K562 (cell line): Measurements from ENCODE around the gene POC1B. TPM values are rescaled to one million over a fixed set of nuclear protein-coding genes. Genes with fewer than 3 reads are reported as not detected.

ENCODE experiments used
- ATF2 ChIP-seq: sonication (generic); formaldehyde crosslinking; IDR thresholded peaks from 2 replicates; pipeline ENCODE4 v1.8.1; 2022; ENCODE audit warnings: missing genetic modification reagents
- BRD9 ChIP-seq: fragments of 450-650 bp; IDR thresholded peaks from 2 replicates; pipeline ENCODE4 v1.6.1; 2018; ENCODE audit warnings: low read depth; ENCODE audit not compliant: partially characterized antibody
- CEBPG ChIP-seq, 3 experiments: fragments of 200-800 bp in 1 of 3; sonication (Bioruptor generic) in 1 of 3; sonication (generic) in 1 of 3; formaldehyde crosslinking in 1 of 3; IDR thresholded peaks in 2 of 3; conservative IDR thresholded peaks in 1 of 3; 2 replicates each; pipeline versions ENCODE4 v1.6.1 to v1.8.0; 2016 to 2022; ENCODE audit warnings: missing compliant biosample characterization in 2 of 3, missing genetic modification characterization in 2 of 3, mild to moderate bottlenecking in 1 of 3, missing genetic modification reagents in 1 of 3
- HDAC2 ChIP-seq: fragments of 450-650 bp; IDR thresholded peaks from 2 replicates; pipeline ENCODE4 v1.6.1; 2016; ENCODE audit warnings: mild to moderate bottlenecking
- HMGXB4 ChIP-seq: sonication (generic); formaldehyde crosslinking; IDR thresholded peaks from 2 replicates; pipeline ENCODE4 v1.8.1; 2023; ENCODE audit warnings: mild to moderate bottlenecking, missing genetic modification reagents
- IFI16 ChIP-seq: fragments of 250-450 bp; sonication (Bioruptor Pico); IDR thresholded peaks from 2 replicates; pipeline ENCODE4 v2.1.2; 2022; ENCODE audit warnings: mild to moderate bottlenecking, inconsistent platforms
- RBM15 ChIP-seq: fragments of 200-400 bp; formaldehyde crosslinking; IDR thresholded peaks from 2 replicates; pipeline ENCODE4 v1.6.1; 2018; ENCODE audit warnings: mild to moderate bottlenecking, low read length, moderate library complexity; ENCODE audit not compliant: insufficient read depth
- SAP30 ChIP-seq: fragments of 200-600 bp; sonication (generic); IDR thresholded peaks from 2 replicates; pipeline ENCODE4 v1.6.1; 2012; ENCODE audit warnings: borderline replicate concordance, low read depth, mild to moderate bottlenecking, moderate library complexity, low read length, control low read depth, inconsistent platforms; ENCODE audit not compliant: insufficient read depth, poor library complexity, severe bottlenecking
- SRF ChIP-seq, 2 experiments: fragments of 250-450, 450-650 bp in 1 of 2; sonication (Bioruptor Pico) in 1 of 2; sonication (generic) in 1 of 2; formaldehyde crosslinking; IDR thresholded peaks; 2 replicates each; pipeline versions ENCODE4 v1.5.0 to v1.5.1; 2020 to 2022; ENCODE audit warnings: mild to moderate bottlenecking in 1 of 2, missing genetic modification reagents in 1 of 2
- TCF3 ChIP-seq: sonication (generic); formaldehyde crosslinking; IDR thresholded peaks from 2 replicates; pipeline ENCODE4 v1.4.0; 2020; ENCODE audit warnings: mild to moderate bottlenecking, missing genetic modification reagents
- TGIF2 ChIP-seq: sonication (generic); formaldehyde crosslinking; IDR thresholded peaks from 2 replicates; pipeline ENCODE4 v1.8.1; 2022; ENCODE audit warnings: mild to moderate bottlenecking, missing genetic modification reagents, moderate library complexity
- U2AF1 ChIP-seq: fragments of 200-400 bp; formaldehyde crosslinking; optimal IDR thresholded peaks from 2 replicates; pipeline ENCODE3; 2017; ENCODE audit warnings: mild to moderate bottlenecking, low read depth, low read length, moderate library complexity
- XRCC5 ChIP-seq: fragments of 200-400 bp; formaldehyde crosslinking; IDR thresholded peaks from 2 replicates; pipeline ENCODE4 v1.6.1; 2017; ENCODE audit warnings: low read depth, mild to moderate bottlenecking, low read length
- ZBTB12 ChIP-seq: fragments of 250-450 bp; sonication (Bioruptor Pico); IDR thresholded peaks from 2 replicates; pipeline ENCODE4 v1.4.0; 2020
- ZNF184 ChIP-seq: sonication (generic); formaldehyde crosslinking; IDR thresholded peaks from 2 replicates; pipeline ENCODE4 v1.5.0; 2020; ENCODE audit warnings: missing genetic modification reagents
- ZNF239 ChIP-seq: fragments of 250-450 bp; sonication (Bioruptor Pico); IDR thresholded peaks from 2 replicates; pipeline ENCODE4 v1.4.0; 2020; ENCODE audit warnings: mild to moderate bottlenecking
- ZNF584 ChIP-seq: fragments of 200-800 bp; sonication (Bioruptor generic); IDR thresholded peaks from 2 replicates; pipeline ENCODE4 v1.6.1; 2016; ENCODE audit warnings: low read depth, mild to moderate bottlenecking, missing genetic modification characterization, missing compliant biosample characterization
- polyA plus RNA-seq, 8 experiments: library from polyadenylated mRNA; depleted of rRNA in 4 of 8; stranded (reverse) in 5 of 8; unstranded in 3 of 8; fragments of >200 nt; fragmentation: Nextera tagmentation in 2 of 8; fragmentation: Illumina TruSeq in 1 of 8; extraction: Ambion mirVana in 2 of 8; extraction: Trizol in 1 of 8; gene quantifications; 2 replicates each; pipeline versions ENCODE4 v1.2.1 to v1.2.3, GENCODE V29; 2011 to 2014; ENCODE audit warnings: inconsistent platforms in 1 of 8, missing spikeins in 1 of 8
- total RNA-seq, 7 experiments: library from RNA; depleted of rRNA in 6 of 7; stranded (reverse); fragments of >200 nt in 6 of 7; fragmentation: Illumina TruSeq in 2 of 7; extraction: Trizol in 2 of 7; gene quantifications; 2 replicates each; pipeline versions ENCODE4 v1.2.1 to v1.2.3, GENCODE V29; 2011 to 2021; ENCODE audit warnings: low replicate concordance in 1 of 7
- TF ChIP-seq, protein P1 (sequence below): fragments of 250-450 bp; sonication (Bioruptor Pico); IDR thresholded peaks from 2 replicates; pipeline ENCODE4 v1.8.0; 2022; ENCODE audit warnings: inconsistent platforms
- TF ChIP-seq, protein P2 (sequence below): sonication (generic); formaldehyde crosslinking; IDR thresholded peaks from 2 replicates; pipeline ENCODE4 v1.4.0; 2020; ENCODE audit warnings: mild to moderate bottlenecking, missing genetic modification reagents

The POC1B gene
- total and polyA plus RNA-seq, 9 of the 15 experiments (the other 6 are each of a cell fraction or from before 2014, with no cell fraction given): 4.5 to 16.1 (median 10.4) TPM

DNA sequence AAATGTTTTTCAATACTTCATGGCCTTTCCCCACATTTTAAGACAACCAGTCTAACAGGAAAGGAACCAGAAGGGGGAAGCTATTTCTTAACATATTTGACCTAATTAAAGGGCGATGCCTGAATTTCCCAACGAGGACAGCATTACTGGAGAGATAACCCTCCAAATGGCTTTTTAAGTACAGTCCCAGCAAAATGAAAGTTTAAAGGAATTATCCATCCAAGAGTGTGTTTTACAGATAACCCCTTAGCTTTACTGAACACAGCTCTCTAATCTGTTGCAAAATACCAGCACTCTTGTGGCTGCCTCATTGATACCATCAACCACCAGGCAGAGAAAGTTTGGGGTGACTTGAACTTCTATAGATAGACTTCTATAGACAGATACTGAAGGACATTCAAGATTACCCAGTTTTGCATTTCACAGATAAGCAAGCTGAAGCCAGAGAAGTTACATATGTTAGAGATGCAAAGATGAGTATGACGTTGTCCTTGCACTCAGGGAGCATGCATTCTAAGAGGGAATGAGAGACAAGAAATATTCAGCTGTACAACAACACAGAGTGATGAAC, 132.2 kb downstream of the POC1B start (continued):
- TF ChIP-seq, protein P1, sequence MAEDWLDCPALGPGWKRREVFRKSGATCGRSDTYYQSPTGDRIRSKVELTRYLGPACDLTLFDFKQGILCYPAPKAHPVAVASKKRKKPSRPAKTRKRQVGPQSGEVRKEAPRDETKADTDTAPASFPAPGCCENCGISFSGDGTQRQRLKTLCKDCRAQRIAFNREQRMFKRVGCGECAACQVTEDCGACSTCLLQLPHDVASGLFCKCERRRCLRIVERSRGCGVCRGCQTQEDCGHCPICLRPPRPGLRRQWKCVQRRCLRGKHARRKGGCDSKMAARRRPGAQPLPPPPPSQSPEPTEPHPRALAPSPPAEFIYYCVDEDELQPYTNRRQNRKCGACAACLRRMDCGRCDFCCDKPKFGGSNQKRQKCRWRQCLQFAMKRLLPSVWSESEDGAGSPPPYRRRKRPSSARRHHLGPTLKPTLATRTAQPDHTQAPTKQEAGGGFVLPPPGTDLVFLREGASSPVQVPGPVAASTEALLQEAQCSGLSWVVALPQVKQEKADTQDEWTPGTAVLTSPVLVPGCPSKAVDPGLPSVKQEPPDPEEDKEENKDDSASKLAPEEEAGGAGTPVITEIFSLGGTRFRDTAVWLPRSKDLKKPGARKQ (CRISPR knock-in tag): no peak
- no peak for TF ChIP-seq IFI16 (CRISPR knock-in tag)
- no peak for TF ChIP-seq ZNF184 (CRISPR knock-in tag)
- no peak for TF ChIP-seq XRCC5
- TF ChIP-seq U2AF1: no peak
- TF ChIP-seq, protein P2, sequence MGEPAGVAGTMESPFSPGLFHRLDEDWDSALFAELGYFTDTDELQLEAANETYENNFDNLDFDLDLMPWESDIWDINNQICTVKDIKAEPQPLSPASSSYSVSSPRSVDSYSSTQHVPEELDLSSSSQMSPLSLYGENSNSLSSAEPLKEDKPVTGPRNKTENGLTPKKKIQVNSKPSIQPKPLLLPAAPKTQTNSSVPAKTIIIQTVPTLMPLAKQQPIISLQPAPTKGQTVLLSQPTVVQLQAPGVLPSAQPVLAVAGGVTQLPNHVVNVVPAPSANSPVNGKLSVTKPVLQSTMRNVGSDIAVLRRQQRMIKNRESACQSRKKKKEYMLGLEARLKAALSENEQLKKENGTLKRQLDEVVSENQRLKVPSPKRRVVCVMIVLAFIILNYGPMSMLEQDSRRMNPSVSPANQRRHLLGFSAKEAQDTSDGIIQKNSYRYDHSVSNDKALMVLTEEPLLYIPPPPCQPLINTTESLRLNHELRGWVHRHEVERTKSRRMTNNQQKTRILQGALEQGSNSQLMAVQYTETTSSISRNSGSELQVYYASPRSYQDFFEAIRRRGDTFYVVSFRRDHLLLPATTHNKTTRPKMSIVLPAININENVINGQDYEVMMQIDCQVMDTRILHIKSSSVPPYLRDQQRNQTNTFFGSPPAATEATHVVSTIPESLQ (CRISPR knock-in tag): no peak
- peak; percentile 66 for TF ChIP-seq CEBPG (CRISPR knock-in tag; IDR thresholded peaks at IDR 0.05)
- TF ChIP-seq CEBPG (tag; conservative IDR thresholded peaks at IDR 0.05 in 1 of 2, IDR thresholded peaks at IDR 0.05 in 1 of 2): peak; percentile 85 to 90
- TF ChIP-seq TGIF2: no peak
- TF ChIP-seq HMGXB4: no peak
- peak; percentile 69 for TF ChIP-seq ZBTB12 (CRISPR knock-in tag)
- peak; percentile 91 for TF ChIP-seq HDAC2
- TF ChIP-seq TCF3 (CRISPR knock-in tag): peak; percentile 97
- TF ChIP-seq ZNF584 (CRISPR knock-in tag): peak; percentile 66; the same call in 1 of the 2 replicates
- TF ChIP-seq BRD9: no peak
- TF ChIP-seq SAP30: no peak
- TF ChIP-seq SRF (CRISPR knock-in tag; IDR thresholded peaks at IDR 0.05): no peak
- TF ChIP-seq RBM15: no peak
- no peak for TF ChIP-seq ATF2 (CRISPR knock-in tag)
- peak; percentile 56 for TF ChIP-seq ZNF239 (CRISPR knock-in tag)
